ENCODE measurements around the gene LKAAEAR1.

- TF ChIP-seq, protein P1, sequence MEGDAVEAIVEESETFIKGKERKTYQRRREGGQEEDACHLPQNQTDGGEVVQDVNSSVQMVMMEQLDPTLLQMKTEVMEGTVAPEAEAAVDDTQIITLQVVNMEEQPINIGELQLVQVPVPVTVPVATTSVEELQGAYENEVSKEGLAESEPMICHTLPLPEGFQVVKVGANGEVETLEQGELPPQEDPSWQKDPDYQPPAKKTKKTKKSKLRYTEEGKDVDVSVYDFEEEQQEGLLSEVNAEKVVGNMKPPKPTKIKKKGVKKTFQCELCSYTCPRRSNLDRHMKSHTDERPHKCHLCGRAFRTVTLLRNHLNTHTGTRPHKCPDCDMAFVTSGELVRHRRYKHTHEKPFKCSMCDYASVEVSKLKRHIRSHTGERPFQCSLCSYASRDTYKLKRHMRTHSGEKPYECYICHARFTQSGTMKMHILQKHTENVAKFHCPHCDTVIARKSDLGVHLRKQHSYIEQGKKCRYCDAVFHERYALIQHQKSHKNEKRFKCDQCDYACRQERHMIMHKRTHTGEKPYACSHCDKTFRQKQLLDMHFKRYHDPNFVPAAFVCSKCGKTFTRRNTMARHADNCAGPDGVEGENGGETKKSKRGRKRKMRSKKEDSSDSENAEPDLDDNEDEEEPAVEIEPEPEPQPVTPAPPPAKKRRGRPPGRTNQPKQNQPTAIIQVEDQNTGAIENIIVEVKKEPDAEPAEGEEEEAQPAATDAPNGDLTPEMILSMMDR (IDR thresholded peaks at IDR 0.05; ENCODE audit: low read length): no peak
- TF ChIP-seq EZH2 (IDR thresholded peaks at IDR 0.05; ENCODE audit: borderline replicate concordance, low read length): no peak
These were observed 15.0 kb downstream of the LKAAEAR1 start for GRCh38 chr20:64069209-64069613.
